HG03460 (cell line): ENCODE measurements around the gene JAZF1.
"Not testable (repeated sequence)": the region's sequence is repeated elsewhere in the genome, so short reads cannot be mapped to it uniquely, and the experiment has no call there.

ENCODE experiments used
- ATAC-seq: cut with Tn5 transposase; IDR thresholded peaks from one replicate; pipeline ENCODE4 v1.9.1; 2021; ENCODE audit not compliant: unreplicated experiment

The JAZF1 gene

DNA sequence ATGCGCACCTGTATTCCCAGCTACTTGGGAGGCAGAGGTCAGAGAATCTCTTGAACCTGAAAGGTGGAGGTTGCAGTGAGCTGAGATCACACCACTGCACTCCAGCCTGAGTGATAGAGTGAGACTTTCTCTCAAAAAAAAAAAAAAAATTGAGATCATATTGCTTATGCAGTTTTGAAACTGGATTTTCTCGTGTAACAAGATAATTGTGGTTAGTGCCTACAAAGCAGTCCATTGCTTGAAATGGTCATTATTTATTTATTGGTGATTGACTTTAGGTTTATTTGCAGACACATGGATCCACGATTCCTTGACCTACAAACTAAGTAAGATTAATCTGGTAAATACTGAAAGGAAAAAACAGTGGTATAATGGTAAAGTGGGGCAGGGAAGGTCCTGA lies 290.8 kb downstream of the JAZF1 start:
- no peak for ATAC-seq

DNA sequence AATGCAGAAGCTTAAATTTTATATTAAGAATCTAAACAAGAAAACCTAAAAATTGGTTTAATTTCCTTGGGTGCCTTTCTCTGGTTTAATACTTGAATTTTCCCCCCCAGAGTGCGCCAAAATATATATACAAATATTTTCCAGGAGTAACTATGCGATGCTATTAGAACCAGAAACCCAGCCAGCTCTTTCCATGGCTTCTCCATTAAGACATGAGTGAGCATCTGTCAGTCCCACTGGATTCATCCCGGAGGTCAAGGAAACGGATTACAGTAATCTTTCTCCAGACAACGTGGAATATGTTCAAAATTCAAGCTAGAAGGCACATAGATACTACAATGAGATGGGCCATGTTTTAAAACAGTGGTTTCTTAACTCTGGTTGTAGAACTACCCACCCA lies 291.9 kb downstream of the JAZF1 start:
- ATAC-seq = no peak

DNA sequence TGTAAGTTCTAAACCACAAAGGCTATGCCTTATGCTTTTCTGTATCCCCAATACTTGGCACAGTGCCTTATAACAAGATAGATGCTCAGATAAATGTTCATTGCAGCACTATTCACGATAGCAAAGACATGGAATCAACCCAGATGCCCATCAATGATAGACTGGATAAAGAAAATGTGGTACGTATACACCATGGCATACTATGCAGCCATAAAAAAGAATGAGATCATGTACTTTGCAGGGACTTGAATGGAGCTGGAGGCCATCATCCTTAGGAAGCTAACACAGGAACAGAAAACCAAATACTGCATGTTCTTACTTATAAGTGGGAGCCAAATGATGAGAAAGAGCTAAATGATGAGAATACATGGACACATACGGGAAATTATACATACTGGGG lies 293.9 kb downstream of the JAZF1 start:
- not testable (repeated sequence) for ATAC-seq

DNA sequence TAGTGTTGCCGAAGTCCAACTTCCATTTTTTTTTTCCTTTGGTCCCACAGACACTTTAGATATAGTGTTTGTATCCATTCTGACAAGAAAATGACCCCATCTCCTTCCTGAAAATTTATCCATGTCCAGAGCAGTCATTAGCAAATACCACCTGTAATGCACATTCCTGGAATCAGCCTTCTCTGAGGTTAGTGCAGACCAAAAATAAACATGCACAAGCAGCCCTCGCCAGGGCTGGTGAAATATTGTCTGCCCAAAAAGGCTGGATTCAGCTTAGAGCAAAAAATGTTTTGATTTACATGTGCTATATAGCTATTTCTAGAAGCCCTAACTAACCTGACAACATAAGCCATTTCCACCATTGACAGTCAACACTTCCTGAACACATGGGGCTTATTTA lies 294.9 kb downstream of the JAZF1 start:
- ATAC-seq = no peak

DNA sequence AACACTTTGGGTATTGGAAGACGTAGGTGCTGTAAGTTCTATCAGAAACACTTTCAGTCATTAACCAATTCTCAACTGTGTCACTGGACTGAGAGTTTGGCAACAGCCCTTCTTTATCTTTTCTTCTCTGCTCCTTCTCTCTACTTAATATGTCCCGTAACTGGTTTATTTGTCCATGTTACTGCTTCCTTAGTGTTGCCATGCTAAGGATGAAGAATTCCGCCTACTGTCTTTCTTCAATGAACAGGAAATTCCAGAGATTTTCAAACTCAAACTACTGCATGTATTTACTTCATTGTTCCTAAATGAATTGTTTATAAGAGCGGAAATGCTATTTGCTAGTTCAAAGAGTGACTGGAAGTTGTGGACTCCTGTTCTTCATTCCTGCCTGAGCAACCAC lies 296.9 kb downstream of the JAZF1 start:
- ATAC-seq = no peak

DNA sequence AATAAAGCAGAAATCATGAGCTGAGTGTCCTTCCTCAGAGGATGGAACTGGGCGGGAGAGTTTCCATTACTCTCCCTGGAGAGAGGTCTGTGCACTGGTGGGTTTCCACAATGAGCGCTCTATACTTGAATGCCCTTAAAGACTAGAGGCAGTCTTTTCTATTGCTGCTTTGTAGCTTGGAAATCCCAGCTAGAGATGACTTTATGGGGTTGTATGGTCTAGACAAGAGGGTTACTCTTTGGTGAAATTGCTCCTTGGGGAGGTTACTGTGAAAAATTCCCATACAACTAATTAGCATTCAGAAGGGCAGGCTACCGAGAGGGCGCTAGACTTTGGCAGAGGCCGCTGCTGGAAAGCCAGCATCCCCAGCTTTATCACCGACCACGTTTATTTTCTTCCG lies 303.8 kb downstream of the JAZF1 start:
- ATAC-seq = no peak

DNA sequence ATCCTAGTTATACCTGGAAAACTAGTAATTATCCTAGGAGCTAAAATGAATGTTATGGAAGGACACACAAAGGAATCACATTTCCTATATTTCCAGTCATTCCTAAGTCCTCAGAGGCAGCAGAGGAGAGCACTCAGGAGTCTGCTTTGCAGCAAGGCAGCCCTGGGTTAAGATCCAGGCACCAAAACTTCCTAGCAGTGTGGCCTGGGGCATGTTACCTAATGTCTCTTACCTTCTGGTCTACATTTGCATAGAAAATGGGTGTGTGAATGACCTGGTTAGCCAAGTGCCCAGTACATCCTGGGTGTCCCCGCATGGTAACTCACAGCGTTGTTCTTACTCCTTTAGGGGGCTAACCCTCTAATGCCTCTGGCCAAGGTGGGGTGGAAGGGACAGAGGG lies 304.8 kb downstream of the JAZF1 start:
- ATAC-seq = no peak

DNA sequence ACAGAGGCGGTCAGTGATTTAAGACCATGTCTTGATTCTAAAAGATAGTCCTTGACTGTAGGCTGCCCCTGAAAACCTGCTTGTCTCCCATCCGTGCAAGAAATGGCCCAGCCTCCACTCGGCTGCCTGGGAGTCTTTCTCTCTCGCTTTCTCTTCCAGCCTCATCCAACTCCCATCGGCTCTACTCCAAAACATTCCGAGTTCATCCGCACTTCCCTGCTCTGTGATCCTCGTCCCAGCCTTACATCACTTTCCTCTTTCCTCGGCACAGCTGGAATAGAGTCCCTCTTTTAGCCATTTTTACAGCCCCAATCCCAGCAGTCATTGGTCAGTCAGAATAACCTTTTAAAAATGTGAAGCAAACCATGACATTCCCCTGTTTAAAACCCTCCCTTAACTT lies 305.5 kb downstream of the JAZF1 start:
- ATAC-seq = no peak

DNA sequence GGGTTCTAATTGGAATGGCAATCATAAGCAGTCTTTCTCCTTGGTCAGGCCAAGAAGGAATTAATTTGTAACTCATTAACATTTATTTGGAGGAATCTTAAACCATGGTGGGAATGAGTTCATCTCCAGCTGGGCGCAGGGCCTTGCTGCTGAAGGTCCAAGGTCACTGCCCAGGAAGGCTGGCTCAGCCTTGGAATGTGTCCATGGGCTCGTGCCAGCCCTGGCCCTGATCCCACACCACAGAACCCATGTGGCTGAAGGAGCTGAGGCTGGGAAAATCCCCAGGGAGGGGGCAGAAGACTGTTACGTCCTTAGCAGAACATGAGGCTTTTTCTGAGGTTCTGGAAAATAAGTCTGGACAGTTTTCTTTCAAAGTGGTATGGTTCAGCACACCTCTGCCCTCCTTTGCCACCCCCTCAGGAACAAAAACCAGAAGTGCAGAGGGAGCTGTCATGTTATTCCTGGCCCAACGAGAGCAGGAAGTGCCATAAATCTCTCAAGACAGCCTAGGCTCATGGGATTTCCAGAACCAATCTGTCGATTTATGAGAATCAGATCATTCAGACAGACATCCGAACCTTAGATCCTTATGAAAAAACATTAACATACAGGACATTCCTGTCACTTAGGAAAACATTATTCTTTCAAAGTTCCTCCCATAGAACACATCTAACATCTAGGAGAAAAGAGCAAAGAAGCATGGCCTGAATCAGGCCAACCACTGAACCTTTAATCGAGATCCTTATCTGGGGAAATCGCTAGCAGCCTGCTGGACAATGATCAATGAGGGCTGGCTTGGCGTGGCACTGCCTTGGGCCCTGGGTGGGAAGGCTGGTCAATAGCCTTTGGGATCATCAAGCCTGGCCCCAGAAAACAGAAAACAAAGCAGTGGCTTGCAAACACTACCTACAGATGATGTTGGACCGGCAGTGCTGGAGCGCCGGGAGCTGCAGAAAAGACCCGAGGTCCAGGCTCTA lies 306.3 kb downstream of the JAZF1 start:
- no peak for ATAC-seq

DNA sequence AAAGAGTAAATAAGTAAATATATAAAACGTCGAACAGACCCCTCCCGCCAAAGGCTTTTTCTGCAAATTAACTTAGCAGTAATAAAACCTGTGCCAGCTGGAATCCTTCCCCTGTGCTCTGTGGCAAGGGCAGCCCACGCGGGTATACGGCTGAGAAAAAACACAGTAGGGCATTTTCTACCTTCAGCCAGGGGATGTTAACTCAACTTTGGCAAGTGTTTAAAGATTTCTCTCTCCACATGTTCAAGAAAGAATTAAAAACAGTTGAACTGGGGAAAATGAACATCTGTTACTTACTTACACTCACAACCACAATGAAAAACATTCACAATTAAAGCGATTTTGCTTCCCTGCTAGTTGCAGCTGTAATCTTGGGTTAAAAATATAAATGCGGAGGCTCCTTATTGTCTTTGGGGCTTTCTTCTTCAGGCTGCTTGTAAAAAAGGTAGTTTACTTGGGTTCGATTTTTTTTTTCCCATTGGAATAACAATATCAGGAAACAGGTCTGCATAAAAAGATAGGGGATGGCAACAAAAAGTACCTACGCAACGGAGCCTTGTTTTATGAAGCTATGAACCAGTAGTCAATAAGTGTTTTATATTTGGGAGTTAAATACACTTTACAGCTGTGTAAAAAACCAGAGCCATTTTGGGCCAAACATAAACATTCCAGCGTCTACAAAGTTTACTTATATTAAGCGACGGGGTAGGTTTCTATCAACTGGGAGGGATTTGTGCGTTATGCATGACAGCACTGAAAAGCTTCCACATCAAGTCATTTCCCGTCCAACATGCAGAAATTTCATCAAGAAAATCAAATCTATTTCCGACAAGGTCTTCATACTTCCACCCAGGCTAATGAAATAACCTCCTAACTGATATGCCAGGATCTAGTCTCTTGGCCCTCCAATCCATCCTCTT lies 308.0 kb downstream of the JAZF1 start:
- no peak for ATAC-seq

DNA sequence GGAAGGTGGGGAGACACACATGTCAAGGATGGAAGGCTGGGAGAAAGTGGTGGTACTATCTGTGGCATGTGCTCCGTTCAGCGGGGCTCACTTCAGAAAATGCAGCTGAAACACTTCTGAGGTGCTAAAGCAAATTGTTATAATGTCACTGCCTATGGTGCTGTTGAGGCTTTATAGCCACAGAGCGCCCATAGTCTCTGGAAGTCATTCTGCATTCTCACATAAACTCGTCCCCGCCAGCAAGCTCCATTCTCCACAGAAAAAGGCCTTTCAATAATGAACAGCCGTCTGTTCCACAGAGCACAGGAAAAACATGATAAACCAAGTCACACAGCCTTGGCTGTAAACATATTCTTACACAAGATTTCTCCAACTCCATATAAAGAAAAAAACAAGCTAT lies 308.7 kb downstream of the JAZF1 start:
- ATAC-seq = no peak

DNA sequence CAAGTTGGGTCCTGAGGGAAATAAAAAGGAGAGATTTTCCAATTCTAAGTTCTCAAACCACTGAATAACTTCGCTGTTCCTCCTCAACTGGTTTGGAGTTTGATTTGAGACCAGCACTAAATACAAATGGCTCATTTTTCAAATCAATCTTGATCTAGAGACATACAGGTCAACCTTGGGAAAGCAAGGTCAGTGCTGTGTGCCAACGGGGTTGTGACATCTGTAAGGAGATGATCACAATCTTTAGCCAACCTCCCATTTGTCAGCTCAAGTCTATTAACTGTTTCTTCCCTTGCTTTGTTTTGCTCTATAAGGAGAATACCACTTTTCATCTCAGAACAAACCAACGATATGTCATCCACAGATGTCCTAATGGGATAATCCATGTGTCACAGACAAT lies 309.5 kb downstream of the JAZF1 start:
- no peak for ATAC-seq

DNA sequence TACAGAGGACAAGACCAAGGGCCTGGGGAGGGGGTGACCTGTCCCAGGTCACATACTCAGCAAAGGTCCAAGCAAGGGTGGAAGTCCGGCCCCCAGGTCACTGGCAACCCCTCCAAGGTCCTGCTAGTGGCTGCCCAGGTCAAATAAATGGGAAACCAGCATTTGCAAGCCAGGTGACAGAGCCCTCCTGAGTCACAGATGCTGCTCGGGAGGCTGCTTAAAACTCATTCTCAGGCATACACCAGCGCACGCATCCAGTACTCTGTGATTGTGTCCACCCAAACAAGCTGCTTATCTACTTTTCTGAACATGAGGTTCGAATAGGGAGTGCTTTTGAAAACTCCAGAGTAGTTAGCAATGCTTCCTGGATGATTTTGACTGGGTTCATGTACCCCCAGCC lies 310.0 kb downstream of the JAZF1 start:
- no peak for ATAC-seq

DNA sequence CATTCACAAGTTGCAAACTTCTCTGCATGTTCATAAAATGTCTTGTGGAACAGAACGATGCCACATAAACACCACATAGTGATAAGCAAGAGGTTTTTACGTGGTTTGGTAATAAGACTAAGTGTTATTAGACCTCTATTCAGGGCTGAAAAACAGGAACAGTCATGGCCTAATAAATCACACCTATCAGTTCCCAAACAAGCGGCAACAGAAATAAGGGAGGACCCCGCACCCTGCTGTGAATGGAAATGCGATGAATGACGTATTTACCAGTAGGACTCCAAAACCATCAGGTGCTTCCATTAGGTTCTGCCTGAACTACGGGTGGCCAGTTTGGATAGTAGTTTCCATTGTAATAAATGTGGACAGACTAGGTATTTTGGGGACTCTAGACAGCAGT lies 311.5 kb downstream of the JAZF1 start:
- ATAC-seq = no peak

DNA sequence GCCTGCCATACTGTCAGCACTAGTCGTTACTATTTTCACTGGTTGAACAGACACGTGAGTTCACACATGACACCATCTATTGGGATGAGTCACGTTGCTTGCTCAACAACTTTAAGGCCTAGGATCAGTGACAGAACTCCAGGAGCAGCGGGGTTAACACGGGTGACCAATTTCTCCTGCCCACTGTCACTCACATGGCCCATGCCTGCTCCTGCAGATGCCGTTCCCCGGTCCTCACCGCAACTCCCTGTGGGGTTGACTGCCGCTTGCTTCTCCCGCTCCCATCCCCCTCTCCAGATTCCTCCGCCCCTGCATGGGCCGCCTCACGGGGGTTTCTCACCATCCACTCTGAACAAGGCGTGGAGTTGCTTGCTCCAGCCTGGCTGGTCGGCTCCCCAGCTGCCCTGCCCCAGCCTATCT lies 312.5 kb downstream of the JAZF1 start:
- ATAC-seq = no peak

DNA sequence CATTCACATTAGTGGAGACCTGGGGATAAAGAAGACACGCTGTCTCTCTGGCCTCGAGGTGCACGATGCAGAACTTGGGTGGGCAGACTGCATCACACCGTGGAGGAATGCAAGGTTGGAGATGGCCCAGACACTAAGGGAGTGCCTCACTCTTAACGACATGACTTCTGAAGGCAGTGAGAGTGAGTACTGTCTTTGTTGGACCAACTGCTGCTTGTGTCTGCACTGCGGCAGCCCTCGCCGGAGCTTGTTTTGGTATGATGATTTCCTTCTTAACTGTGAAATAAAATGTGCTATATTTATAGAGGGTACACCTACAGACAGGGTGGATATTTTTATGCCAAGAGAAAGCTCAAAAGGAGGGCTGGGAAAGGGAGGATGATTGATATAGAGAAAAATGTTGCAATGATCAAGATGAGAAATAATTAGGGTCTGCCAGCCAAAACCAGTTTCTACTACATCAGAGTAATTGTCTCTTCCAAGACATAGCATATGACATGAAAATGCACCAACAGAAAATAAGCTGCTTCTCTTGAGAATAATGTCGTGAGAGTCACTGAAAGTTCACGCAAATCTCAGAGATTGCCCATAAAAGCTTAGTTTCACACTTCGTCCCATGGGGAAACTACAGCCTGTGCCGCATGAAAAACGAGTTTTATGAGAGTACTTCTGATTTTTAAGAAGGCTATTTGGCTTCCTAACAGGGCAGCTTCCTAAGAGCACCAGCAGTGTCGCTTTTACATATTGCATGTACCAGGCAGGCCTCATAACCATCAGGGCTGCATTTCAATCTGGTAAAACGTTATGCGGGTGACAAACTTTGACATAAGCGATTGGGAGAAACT lies 313.5 kb downstream of the JAZF1 start:
- no peak for ATAC-seq

DNA sequence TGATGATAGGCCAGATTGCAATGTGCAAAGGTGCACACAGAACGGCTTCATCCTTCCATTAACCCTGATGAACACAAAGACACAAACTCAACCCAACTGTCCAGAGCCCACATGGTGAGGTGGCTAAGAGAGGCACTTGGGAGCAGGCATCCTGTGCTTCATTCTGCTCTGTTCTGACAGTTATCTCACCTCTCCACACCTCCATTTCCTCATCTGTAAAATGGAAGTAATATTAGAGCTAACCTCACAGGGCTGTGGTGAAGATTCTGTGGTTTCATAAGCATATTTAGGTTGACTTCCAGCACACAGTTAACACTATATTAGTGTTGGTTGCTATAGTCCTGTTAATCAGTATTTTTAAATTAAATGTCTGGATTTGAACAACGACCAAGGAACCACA lies 314.3 kb downstream of the JAZF1 start:
- no peak for ATAC-seq

DNA sequence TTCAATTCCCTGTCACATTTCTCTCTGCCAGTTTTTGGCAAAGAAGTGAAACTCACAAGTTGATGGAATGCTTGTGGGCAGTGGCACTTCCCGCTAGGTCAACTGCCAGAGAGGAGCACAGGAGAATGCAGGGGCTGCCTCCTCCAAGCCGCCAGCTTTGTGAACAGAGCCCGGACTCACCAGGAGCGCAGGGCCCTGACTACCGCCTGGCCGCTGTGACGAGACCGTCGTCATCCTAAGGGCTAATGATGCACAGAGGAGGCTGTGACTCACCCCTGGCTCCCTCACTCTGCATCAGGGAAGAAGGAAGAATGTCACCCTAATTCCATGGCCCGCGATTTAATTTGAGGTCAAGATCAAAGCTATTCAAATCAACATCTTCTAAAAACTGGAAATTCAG lies 316.7 kb downstream of the JAZF1 start:
- ATAC-seq = no peak

DNA sequence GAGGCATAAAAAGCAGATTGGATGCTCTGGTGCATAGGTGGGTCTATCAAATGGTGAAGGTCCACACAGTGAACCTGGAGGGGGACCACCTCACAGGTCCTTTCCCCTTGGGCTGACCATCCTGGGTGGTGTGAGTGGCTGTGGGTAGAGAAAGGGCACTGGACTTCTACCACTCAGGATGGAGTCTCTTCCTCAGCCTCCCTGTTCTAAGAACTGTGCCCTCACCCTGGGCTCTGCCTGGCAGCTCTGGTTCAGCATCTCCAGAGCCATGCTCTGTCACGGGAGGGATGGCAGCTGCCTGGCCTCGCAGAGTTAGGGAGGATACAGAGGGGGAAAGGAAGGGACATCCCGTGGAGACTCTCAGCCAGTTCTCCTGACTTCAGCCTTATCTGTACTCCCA lies 318.8 kb downstream of the JAZF1 start:
- ATAC-seq = no peak

DNA sequence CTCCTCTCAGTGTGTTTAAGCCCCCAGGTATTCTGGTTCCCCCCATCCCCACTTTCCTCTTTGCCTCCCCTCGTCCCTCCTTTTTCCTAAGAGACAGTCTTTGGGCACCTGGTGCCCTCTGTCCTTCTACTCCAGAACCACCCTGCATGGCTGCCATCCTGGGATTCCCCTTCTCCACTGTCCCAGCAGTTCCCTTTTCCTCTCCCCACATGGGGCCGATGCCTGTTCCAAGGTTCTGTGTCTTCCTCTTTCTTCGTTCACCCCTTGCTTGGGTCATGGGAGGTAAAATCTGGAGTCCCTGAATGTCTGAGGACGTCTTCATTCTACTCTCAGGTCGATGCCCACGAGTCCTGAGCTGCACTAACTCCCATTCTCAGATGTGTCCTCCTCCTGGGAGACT lies 319.8 kb downstream of the JAZF1 start:
- no peak for ATAC-seq
